ENCODE measurements around the gene SPRED2. TPM values are rescaled to one million over a fixed set of nuclear protein-coding genes. Genes with fewer than 3 reads are reported as not detected.
A peak's percentile ranks its signal among the peaks of the same experiment; 100 is the strongest.

SPRED2 gene
- total and polyA plus RNA-seq, 2 of the 8 experiments (the other 6 are each of a cell fraction or from before 2014, with no cell fraction given): 15.3 to 22.5 TPM

GRCh38 chr2:65416945-65417344 is 15.5 kb downstream of the SPRED2 start:
- no peak overlapping the region for H3K27ac ChIP-seq (ENCODE audit: low read depth, low read length)
- no peak overlapping the region for H2BK120ac ChIP-seq (replicated peaks; ENCODE audit: low read depth, low read length)
- H3K36me3 ChIP-seq (ENCODE audit: control insufficient read depth in 2 of 4, insufficient read depth in 4 of 4, low read length in 3 of 4): no peaks in the 10 kb centered on the region
- no peak overlapping the region for H2BK20ac ChIP-seq (ENCODE audit: low read length)
- H4K91ac ChIP-seq (replicated peaks; ENCODE audit: insufficient read length, low read length): no peak overlapping the region
- no peak overlapping the region for H4K5ac ChIP-seq (ENCODE audit: insufficient read length, low read depth, low read length)
- no peaks in the 10 kb centered on the region; the same call in 1 of the 2 replicates for H3K79me1 ChIP-seq (ENCODE audit: low read depth, low read length)
- FAIRE-seq: no peak
- H3K4ac ChIP-seq (replicated peaks; ENCODE audit: insufficient read length, low read depth, low read length): no peak overlapping the region
- peaks cover 0 to 24% of the 10 kb centered on the region in 2 experiments; a peak in 3 of 4 replicates for H3K79me2 ChIP-seq (ENCODE audit: control insufficient read depth in 1 of 2, insufficient read depth in 2 of 2, low read length in 2 of 2)
- no peak overlapping the region for H3K23ac ChIP-seq (ENCODE audit: insufficient read length)
- no peak overlapping the region for H2AK5ac ChIP-seq (ENCODE audit: low read depth, low read length)
- no peak overlapping the region for H3K9ac ChIP-seq (replicated peaks in 1 of 4; ENCODE audit: extremely low read depth in 1 of 4, low read depth in 3 of 4, low read length in 3 of 4)
- no peak overlapping the region for H3K14ac ChIP-seq (ENCODE audit: insufficient read length)
- no peak for DNase-seq (ENCODE audit: low read depth in 1 of 2, low spot score in 2 of 2)
- no peak overlapping the region for H2BK12ac ChIP-seq (ENCODE audit: low read depth, low read length)
- ChIA-PET POLR2A (ENCODE audit: partially characterized antibody) (interaction anchor here (1.9 kb wide), 2 partner anchors 9 to 13 kb away, joined by 4 to 5 read pairs; no protein-coding TSS in a partner anchor), CTCF (ENCODE audit: partially characterized antibody) (interaction anchor here (0.8 to 1.1 kb wide), 4 partner anchors 9 to 66 kb away, joined by 3 to 4 read pairs (median 3); no protein-coding TSS in a partner anchor)
- 0 out of 2 replicates have a peak overlapping the region, but pooled peaks have one; percentile 22 for H2BK5ac ChIP-seq (ENCODE audit: low read depth, low read length)
- no peak overlapping the region for H4K8ac ChIP-seq (ENCODE audit: extremely low read depth, insufficient read depth, low read length)
- H2AFZ ChIP-seq (ENCODE audit: low read length): no peak overlapping the region
- H3K23me2 ChIP-seq (ENCODE audit: low read depth, low read length): no peaks in the 10 kb centered on the region
- H3K27me3 ChIP-seq (replicated peaks in 1 of 4; ENCODE audit: control insufficient read depth in 3 of 4, extremely low read depth in 1 of 4, insufficient read depth in 3 of 4, low read length in 3 of 4): no peaks in the 10 kb centered on the region
- peaks cover 8 to 33% (median 24%) of the 10 kb centered on the region in 4 experiments for H3K4me1 ChIP-seq (replicated peaks in 1 of 4; ENCODE audit: control insufficient read depth in 3 of 4, insufficient read depth in 4 of 4, low read length in 3 of 4)
- no peak overlapping the region for H3K56ac ChIP-seq (replicated peaks; ENCODE audit: insufficient read length, low read depth, low read length)
- no peaks in the 10 kb centered on the region for H3K9me3 ChIP-seq (ENCODE audit: insufficient read depth in 2 of 2, low read depth in 1 of 2, low read length in 1 of 2)
- WGBS, 2 experiments (ENCODE audit: extremely low coverage in 1 of 2, insufficient coverage in 1 of 2, insufficient read length in 1 of 2, insufficient replicate concordance in 2 of 2, low coverage in 1 of 2, low lambda C conversion rate in 2 of 2, missing lambda C conversion rate in 1 of 2): 89% methylated on average over 3 of the region's 3 CpGs; no CpG with 5 or more reads in 1 of the 2 experiments
- no peak overlapping the region for H3K18ac ChIP-seq (ENCODE audit: extremely low read depth, low read length)
- no peak overlapping the region for H3K4me3 ChIP-seq (ENCODE audit: extremely low read depth in 1 of 4, insufficient read depth in 2 of 4, low read depth in 3 of 4, low read length in 4 of 4)
- H4K20me1 ChIP-seq (replicated peaks in 1 of 2; ENCODE audit: control insufficient read depth in 1 of 2, insufficient read depth in 2 of 2, low read length in 2 of 2): peaks cover 3 to 4% of the 10 kb centered on the region in 2 experiments
- no peak overlapping the region for H3K4me2 ChIP-seq (ENCODE audit: insufficient read depth in 1 of 2, low read depth in 2 of 2, low read length in 2 of 2)
- H2BK15ac ChIP-seq (ENCODE audit: low read length): no peak overlapping the region
- TF ChIP-seq CBX8 (IDR thresholded peaks at IDR 0.05; ENCODE audit: borderline replicate concordance, low read depth, low read length): no peak
- TF ChIP-seq TAF1 (IDR thresholded peaks at IDR 0.05; ENCODE audit: low read depth, low read length): no peak
- no peak for TF ChIP-seq EGR1 (IDR thresholded peaks at IDR 0.05; ENCODE audit: borderline replicate concordance, low read depth, low read length)
- no peak for TF ChIP-seq SP4 (IDR thresholded peaks at IDR 0.05; ENCODE audit: low read length)
- no peak for TF ChIP-seq ATF3 (IDR thresholded peaks at IDR 0.05; ENCODE audit: insufficient read depth, low read depth, low read length)
- TF ChIP-seq SIN3A (conservative IDR thresholded peaks at IDR 0.05 in 1 of 2, IDR thresholded peaks at IDR 0.05 in 1 of 2; ENCODE audit: low read depth in 1 of 2, low read length in 2 of 2): no peak
- TF ChIP-seq EP300 (IDR thresholded peaks at IDR 0.05; ENCODE audit: borderline replicate concordance in 1 of 2, low read depth in 2 of 2, low read length in 2 of 2): no peak
- no peak for TF ChIP-seq RXRA (IDR thresholded peaks at IDR 0.05; ENCODE audit: insufficient read depth, low read depth, low read length)
- no peak for TF ChIP-seq TAF7 (optimal IDR thresholded peaks at IDR 0.05; ENCODE audit: borderline replicate concordance, low read depth, low read length)
- no peak for TF ChIP-seq SIRT6 (IDR thresholded peaks at IDR 0.05; ENCODE audit: low read length)
- no peak for TF ChIP-seq NANOG (IDR thresholded peaks at IDR 0.05; ENCODE audit: insufficient read depth, low read depth, low read length, poor library complexity, severe bottlenecking)

All from H1 (cell line).